Melanocyte of skin (primary cell): ENCODE measurements around the gene OR5K3. TPM values are rescaled to one million over a fixed set of nuclear protein-coding genes. Genes with fewer than 3 reads are reported as not detected.

Source experiments
- total RNA-seq, 2 donors: library from RNA; depleted of rRNA; stranded (reverse); fragments of >200 nt; gene quantifications; 2 replicates each; pipeline ENCODE4 v1.2.3, GENCODE V29; 2012

Gene OR5K3, protein sequence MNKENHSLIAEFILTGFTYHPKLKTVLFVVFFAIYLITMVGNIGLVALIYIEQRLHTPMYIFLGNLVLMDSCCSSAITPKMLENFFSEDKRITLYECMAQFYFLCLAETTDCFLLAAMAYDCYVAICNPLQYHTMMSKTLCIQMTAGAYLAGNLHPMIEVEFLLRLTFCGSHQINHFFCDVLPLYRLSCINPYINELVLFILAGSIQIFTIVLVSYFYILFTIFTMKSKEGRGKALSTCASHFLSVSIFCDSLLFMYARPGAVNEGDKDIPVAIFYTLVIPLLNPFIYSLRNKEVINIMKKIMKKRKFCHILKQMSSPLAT
- not detected for total RNA-seq

GRCh38 chr3:98390366-98390765 lies at the start of gene OR5K3:
TSS of gene OR5K3 (plus strand) at chr3:98390666. CDS start at chr3:98390666, 0 bp downstream.

DNA sequence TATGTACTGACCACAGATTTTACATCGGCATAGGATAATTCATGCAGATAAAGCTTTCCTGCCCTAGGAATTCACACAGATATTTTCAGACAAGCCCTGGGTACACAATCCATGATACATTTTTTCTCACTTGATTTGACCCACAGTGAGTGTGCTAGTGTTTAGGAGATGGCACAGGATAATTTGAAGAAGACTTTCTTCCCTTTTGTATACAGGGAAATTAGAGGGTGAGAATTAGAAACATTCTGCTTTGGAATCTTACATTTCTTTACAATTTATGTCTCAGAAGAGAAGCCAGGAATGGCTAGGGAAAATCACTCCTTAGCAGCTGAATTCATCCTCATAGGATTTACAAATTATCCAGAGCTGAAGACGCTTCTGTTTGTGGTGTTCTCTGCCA lies 36.9 kb upstream of the OR5K3 start, which contains the start of gene OR5K4:
TSS of gene OR5K4 (plus strand) at position 301 of the 400 bp plus-strand sequence. CDS start at position 301, 0 bp downstream.

Other genes starting within 250 kb of the OR5K3 start
- not detected for gene OR5H14, start 243.2 kb upstream of the OR5K3 start, total RNA-seq
- gene OR5H15, start 224.0 kb upstream of the OR5K3 start, total RNA-seq = not detected
- gene OR5H6, start 126.4 kb upstream of the OR5K3 start, total RNA-seq = not detected
- not detected for gene OR5H2, start 108.2 kb upstream of the OR5K3 start, total RNA-seq
- not detected for gene OR5K4, start 36.8 kb upstream of the OR5K3 start, total RNA-seq
- gene OR5K1, start 72.5 kb downstream of the OR5K3 start, total RNA-seq = not detected
- gene OR5K2, start 107.0 kb downstream of the OR5K3 start, total RNA-seq = not detected
- gene CLDND1, start 132.2 kb downstream of the OR5K3 start, total RNA-seq = 100 to 1,000 TPM in 1 of 2 donors, 10 to 100 TPM in 1; 61.6 to 110 TPM
- gene GPR15, start 141.3 kb downstream of the OR5K3 start, total RNA-seq = not detected
- 10 to 100 TPM; 18.9 to 35.0 TPM for gene CPOX, start 202.9 kb downstream of the OR5K3 start, total RNA-seq